Stimulated activated CD4-positive, alpha-beta T cell treated with anti-CD3 and anti-CD28 coated beads, Interleukin-15, amount 100 ng/mL, for 48 hours (primary cell): ENCODE results near the gene FFAR3.
"Not testable (repeated sequence)": the region's sequence is repeated elsewhere in the genome, so short reads cannot be mapped to it uniquely, and the experiment has no call there.

Experiments used
- DNase-seq, 2 donors: peaks; one replicate each; pipeline ENCODE4 v3.0.0-alpha.2; 2020; ENCODE audit warnings: low read depth in 2 of 2

FFAR3 gene

GRCh38 chr19:35350591-35350990 is 7.7 kb upstream of the FFAR3 start:
- no peak for DNase-seq

- DNase-seq = no peak
These were observed 6.7 kb upstream of the FFAR3 start for GRCh38 chr19:35351411-35352176.

- DNase-seq = no peak
These were observed 6.1 kb upstream of the FFAR3 start for GRCh38 chr19:35352177-35352447.

DNA sequence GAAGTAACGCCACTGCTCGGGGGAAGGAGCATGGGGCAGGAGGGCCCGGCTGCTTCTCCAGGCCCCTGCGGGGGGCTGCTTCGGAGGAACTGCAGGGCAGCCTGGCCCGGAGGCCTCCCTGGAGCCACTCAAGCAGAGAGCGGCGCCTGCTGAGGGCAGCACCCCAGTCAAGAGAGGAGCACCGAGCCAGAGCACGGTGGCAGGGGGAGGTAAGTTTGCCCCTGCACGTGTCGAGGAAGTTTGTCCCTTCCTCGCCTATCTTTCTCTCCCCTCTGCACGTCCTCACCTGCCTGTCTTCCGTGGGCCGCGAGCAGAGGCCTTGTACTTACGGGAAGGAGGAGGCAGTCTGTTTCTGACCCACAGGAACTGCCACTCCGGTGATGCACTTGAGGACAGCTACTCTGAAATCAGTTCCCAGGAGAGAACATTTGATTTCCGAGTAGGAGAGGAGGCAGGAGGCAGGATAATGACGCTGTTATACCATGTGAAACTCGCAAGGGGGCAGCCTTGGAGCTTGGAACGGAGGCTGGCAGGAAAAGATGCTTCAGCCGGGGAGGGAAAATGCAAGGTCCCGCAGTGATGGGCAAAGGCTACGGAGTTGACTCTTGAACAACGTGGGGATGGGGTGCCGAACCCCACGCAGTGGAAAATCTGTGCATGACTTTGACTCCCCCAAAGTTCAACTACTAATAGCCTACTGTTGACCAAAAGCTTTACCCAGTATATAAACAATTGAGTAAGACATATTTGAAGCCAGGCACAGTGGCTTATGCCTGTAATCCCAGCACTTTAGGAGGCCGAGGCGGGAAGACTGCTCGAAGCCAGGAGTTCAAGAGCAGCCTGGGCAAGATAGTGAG is 5.6 kb upstream of the FFAR3 start:
- peak; percentile 61 to 65 for DNase-seq

- DNase-seq = no peak
These were observed 4.6 kb upstream of the FFAR3 start for GRCh38 chr19:35353635-35354034.

- no peak for DNase-seq
These were observed 3.4 kb upstream of the FFAR3 start for GRCh38 chr19:35354898-35355297.

GRCh38 chr19:35355791-35356460 is 2.3 kb upstream of the FFAR3 start:
- no peak for DNase-seq

GRCh38 chr19:35358834-35359233 is 574 bp downstream of the FFAR3 start:
- not testable (repeated sequence) for DNase-seq

DNA sequence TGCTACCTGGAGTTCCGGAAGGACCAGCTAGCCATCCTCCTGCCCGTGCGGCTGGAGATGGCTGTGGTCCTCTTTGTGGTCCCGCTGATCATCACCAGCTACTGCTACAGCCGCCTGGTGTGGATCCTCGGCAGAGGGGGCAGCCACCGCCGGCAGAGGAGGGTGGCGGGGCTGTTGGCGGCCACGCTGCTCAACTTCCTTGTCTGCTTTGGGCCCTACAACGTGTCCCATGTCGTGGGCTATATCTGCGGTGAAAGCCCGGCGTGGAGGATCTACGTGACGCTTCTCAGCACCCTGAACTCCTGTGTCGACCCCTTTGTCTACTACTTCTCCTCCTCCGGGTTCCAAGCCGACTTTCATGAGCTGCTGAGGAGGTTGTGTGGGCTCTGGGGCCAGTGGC is 1.1 kb downstream of the FFAR3 start:
- DNase-seq = not testable (repeated sequence)

DNA sequence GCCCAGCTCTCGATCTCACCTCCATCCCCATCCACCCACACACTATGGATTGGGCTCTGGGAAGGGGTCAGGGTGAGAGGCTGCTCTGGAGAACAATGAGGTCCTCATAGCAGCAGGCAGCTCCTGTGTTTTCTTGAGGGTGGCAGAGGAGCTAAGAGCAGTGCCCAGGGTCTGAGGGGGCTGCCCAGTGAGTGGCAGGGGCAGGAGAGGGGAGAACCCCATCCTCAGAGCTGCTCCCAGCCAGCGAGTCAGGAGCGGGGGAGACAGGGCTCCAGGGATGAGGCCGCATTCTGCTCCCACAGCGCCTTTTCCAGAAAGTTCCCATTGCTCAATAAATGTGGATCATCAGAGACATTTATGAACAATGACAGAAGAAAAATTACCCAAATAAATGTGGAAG is 1.8 kb downstream of the FFAR3 start:
- DNase-seq = not testable (repeated sequence)

GRCh38 chr19:35360880-35361420 is 2.7 kb downstream of the FFAR3 start:
- DNase-seq = no peak

DNA sequence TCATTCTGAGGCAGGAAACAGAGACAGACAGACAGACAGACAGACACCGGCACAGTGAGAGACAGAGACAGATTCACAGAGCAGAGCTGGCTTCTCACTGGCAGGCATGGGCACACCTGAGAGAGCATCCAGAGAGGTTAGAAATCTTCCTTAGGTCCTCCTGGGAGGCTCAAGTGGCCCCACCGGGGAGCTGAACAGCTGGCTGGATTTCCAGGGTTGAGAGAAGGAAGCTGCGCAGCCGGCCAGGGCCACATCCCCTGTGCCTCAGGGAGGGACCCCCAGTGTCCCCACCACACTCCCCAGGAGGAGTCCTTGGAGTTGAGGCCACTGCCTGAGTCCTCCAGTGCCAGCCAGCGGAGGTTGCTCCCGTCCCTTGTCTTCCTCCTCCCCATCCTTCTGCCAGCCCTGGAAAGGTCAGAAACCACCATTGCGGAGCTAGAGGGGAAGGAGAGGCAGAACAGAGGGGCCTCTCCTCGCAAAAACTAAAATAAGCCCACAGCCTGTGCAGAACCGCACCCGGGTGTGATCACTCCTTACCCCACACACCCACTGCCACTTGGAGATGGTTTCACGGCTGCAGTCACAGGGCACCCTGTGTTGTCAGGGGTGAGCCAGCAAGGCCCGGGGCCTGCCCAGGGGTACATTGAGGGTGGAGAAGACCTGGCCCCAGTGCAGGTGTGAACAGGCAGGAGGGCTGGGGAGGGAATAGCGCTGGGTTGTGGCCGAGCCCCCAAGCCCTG is 4.2 kb downstream of the FFAR3 start:
- no peak for DNase-seq

DNA sequence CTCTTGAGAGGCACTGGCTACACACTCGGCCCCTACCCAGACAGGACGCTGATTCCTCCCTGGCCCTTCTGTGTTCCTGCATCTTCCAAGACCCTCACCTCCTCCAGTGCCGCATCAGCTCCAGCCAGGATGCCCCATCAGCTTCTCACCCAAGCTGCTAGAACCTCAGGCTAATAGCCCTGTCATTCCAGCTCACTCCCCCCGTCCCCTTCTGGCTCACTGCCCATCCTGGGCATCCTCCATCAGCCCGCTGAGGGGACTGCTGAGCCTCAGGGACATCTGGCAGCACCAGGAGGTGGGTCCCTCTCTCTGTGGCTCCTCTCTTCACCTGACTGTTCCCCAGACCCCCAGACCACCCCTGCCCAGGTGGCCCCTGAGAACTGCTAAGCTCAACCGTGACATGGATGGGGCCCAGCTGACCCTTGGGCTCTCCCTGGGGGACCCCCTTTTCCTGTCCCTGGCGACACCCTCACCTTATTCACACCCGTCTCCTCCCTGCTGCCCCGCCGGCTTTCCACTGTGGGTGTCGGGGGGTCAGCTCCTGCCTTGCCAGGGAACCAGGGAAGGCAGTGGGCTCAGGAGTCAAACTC is 4.8 kb downstream of the FFAR3 start:
- DNase-seq = no peak

DNA sequence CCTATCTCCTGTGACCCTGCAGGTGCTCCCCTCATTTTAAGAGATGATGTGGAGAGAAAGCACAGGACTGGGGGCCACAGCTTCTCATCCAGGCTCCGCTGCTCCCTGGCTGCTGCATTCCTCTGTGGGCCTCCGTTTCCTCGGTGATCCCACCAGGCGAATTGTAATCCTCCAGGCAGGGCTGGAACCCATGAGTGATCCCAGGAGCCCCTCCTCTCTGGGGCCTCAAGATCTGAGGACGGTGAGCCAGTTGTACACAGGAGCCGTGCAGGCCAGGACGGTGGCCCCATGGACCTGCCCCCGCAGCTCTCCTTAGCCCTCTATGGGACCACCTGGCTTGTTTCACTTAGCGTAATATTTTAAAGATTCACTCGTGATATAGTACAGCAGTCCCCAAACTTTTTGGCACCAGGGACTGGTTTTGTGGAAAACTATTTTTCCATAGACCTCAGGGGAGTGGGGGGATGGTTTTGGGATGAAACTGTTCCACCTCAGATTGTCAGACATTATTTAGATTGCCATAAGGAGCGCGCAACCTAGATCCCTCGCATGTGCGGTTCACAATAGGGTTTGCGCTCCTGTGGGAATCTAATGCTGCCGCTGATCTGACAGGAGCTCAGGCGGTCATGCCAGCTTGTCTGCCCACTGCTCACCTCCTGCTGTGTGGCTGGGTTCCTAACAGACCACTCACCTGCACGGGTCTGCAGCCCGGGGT is 5.6 kb downstream of the FFAR3 start:
- no peak for DNase-seq

DNA sequence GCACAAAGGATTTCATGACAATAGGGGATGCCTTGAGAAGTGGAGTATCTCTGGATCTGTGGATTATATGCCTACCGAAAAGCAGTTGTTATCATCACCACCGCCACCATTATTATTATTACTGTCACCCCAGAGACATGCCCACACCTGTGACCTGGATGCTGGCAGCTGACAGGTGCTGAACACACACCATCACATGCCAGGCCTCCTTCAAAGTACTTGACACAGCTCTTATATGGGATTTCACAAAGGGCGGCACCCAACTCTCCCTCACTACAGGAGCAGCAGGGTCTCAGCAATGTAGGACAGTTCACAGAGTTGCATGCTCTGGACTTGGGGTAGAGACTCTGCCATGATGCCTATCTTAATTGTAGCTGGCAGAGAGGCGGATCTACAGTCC is 7.0 kb downstream of the FFAR3 start:
- no peak for DNase-seq

DNA sequence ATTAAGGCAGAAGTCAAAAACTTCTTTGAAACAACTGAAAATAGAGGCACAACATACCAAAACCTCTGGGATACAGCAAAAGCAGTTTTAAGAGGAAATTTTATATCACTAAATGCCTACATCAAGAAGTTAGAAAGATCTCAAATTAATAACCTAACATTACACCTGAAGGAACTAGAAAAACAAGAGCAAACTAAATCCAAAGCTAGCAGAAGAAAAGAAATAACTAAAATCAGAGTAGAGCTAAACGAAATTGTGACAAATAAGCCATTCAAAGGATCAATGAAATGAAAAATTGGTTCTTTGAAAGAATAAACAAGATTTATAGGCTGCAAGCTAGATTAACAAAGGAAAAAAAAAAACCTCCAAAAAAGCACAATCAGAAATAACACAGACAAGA is 10.1 kb downstream of the FFAR3 start:
- DNase-seq = no peak

GRCh38 chr19:35369522-35369921 is 11.3 kb downstream of the FFAR3 start:
- DNase-seq = no peak

DNA sequence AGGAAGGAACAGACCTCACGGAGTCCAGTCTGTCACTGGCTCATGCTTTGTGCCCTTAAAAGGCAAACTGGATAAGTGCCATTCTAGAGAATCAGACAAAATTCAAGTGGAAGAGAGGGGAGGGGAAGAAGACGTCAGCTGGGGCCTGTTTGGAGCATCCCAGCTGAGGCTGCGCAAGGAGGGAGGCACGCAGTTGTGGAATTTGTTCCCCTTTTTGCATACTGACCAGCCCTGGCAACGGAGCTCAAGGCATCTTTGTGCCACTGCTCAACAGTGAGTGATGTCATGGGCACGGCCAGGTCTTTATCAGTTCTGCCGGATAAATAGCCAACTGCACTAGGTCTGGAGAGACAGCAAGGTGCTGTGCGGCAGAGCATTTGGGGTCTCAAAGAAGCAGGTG is 12.5 kb downstream of the FFAR3 start, which contains the start of gene GPR42:
Gene GPR42 (plus strand): TSS at position 347 of the 400 bp plus-strand sequence. CDS start 292 bp downstream, outside the sequence.
- no peak for DNase-seq

- DNase-seq = no peak
These were observed 15.2 kb downstream of the FFAR3 start for GRCh38 chr19:35373492-35373891.

- not testable (repeated sequence) for DNase-seq
These were observed 15.8 kb downstream of the FFAR3 start for GRCh38 chr19:35374031-35374430.
